Motor neuron (in vitro differentiated cells): ENCODE results near the gene KRTDAP. TPM values are rescaled to one million over a fixed set of nuclear protein-coding genes. Genes with fewer than 3 reads are reported as not detected.
A peak's percentile ranks its signal among the peaks of the same experiment; 100 is the strongest.

ENCODE experiments used
- ATAC-seq, 8 experiments: fragments of 200-7000 bp; cut with Tn5 transposase; replicated peaks in 6 of 8; 2 replicates each; pipeline ENCODE4 v1.8.0; 2021; ENCODE audit warnings: mild to moderate bottlenecking in 8 of 8, moderate library complexity in 8 of 8
- H3K27ac ChIP-seq, 2 donors: fragments of 250-450 bp; sonication (Bioruptor Pico); 2 replicates each; pipeline ENCODE4 v1.9.0; 2021; ENCODE audit warnings: antibody characterized with exemption in 2 of 2, mild to moderate bottlenecking in 2 of 2, moderate library complexity in 1 of 2
- H3K4me1 ChIP-seq, 2 donors: fragments of 250-450 bp; sonication (Bioruptor Pico); replicated peaks in 1 of 2; 2 replicates each; pipeline ENCODE4 v1.6.1; 2021; ENCODE audit warnings: antibody characterized with exemption in 2 of 2, mild to moderate bottlenecking in 2 of 2, moderate library complexity in 1 of 2
- H3K4me3 ChIP-seq, 5 donors: fragments of 250-450 bp; sonication (Bioruptor Pico); 2 replicates each; pipeline ENCODE4 v1.9.0; 2021; ENCODE audit warnings: antibody characterized with exemption in 5 of 5, mild to moderate bottlenecking in 5 of 5, moderate library complexity in 4 of 5
- WGBS, 10 experiments: fragments of 450-650 bp; shearing (Covaris generic); methylation state at CpG; one replicate each; pipeline ENCODE4 v1.0.0; 2022; 5-methylcytosine and 5-hydroxymethylcytosine counted together
- in situ Hi-C, 9 experiments: fragments of 400-800 bp; cut with MboI; loops; one replicate each; pipeline ENCODE4 v1.15.0; 2021; ENCODE audit warnings: low sequenced_read_pairs in 9 of 9, low pct_unique_long_range_greater_than_20kb in 2 of 9; ENCODE audit not compliant: unreplicated experiment in 9 of 9
- total RNA-seq, 8 experiments: library from RNA; unstranded; fragments of 300-600 nt; gene quantifications; 2 replicates each; pipeline versions ENCODE4 v1.2.3 to v1.2.4, GENCODE V29; 2022

KRTDAP gene
- total RNA-seq, 8 experiments from 2014 or later = not detected

- Histone ChIP-seq H3K4me1 (no peaks in the 10 kb centered on the region), H3K27ac (no peak overlapping the region), H3K4me3 (no peak overlapping the region)
- in situ Hi-C loops = no loop called here
- 13 to 43% (median 26%) methylated on average over 1 to 11 of the region's 12 CpGs for WGBS, 10 experiments
- peak in 3 of 8 experiments; percentile 35 to 62 (median 50) for ATAC-seq
These were observed 18.9 kb upstream of the KRTDAP start for GRCh38 chr19:35509018-35509652.

GRCh38 chr19:35508129-35508528 is 17.9 kb upstream of the KRTDAP start:
- Histone ChIP-seq H3K4me3 (no peak overlapping the region), H3K27ac (no peak overlapping the region), H3K4me1 (no peaks in the 10 kb centered on the region)
- WGBS, 10 experiments = 45 to 92% (median 77%) methylated on average over 1 to 2 of the region's 3 CpGs; no CpG with 5 or more reads in 4 of the 10 experiments
- ATAC-seq = no peak
- in situ Hi-C loops = no loop called here

GRCh38 chr19:35507561-35507960 is 17.3 kb upstream of the KRTDAP start:
- no peak for ATAC-seq
- no peak overlapping the region for H3K27ac ChIP-seq
- in situ Hi-C loops = no loop called here
- H3K4me1 ChIP-seq = no peaks in the 10 kb centered on the region
- WGBS, 10 experiments = 48 to 100% (median 70%) methylated on average over 1 to 8 of the region's 11 CpGs; no CpG with 5 or more reads in 4 of the 10 experiments
- H3K4me3 ChIP-seq = no peak overlapping the region

GRCh38 chr19:35506011-35506410 is 15.7 kb upstream of the KRTDAP start:
- 0 to 88% (median 65%) methylated on average over 1 to 6 of the region's 7 CpGs; no CpG with 5 or more reads in 5 of the 10 experiments for WGBS, 10 experiments
- no peak for ATAC-seq
- no peak overlapping the region for H3K27ac ChIP-seq
- H3K4me3 ChIP-seq = no peak overlapping the region
- in situ Hi-C loops = no loop called here
- no peaks in the 10 kb centered on the region for H3K4me1 ChIP-seq

GRCh38 chr19:35502751-35503150 is 12.5 kb upstream of the KRTDAP start:
- no peaks in the 10 kb centered on the region for H3K4me1 ChIP-seq
- H3K4me3 ChIP-seq = no peak overlapping the region
- no peak overlapping the region for H3K27ac ChIP-seq
- in situ Hi-C loops = no loop called here
- WGBS, 10 experiments = 57% methylated on average over 1 of the region's 4 CpGs; no CpG with 5 or more reads in 9 of the 10 experiments
- no peak for ATAC-seq

GRCh38 chr19:35501684-35502083 is 11.4 kb upstream of the KRTDAP start:
- in situ Hi-C loops = no loop called here
- H3K4me3 ChIP-seq = no peak overlapping the region
- ATAC-seq = peak in 7 of 8 experiments; percentile 47 to 85 (median 57)
- no peak overlapping the region for H3K27ac ChIP-seq
- 20 to 100% (median 37%) methylated on average over 1 to 8 of the region's 15 CpGs; no CpG with 5 or more reads in 6 of the 10 experiments for WGBS, 10 experiments
- H3K4me1 ChIP-seq = no peaks in the 10 kb centered on the region

- 80 to 100% (median 83%) methylated on average over 1 to 4 of the region's 10 CpGs; no CpG with 5 or more reads in 5 of the 10 experiments for WGBS, 10 experiments
- no peak overlapping the region for H3K4me3 ChIP-seq
- H3K4me1 ChIP-seq = no peaks in the 10 kb centered on the region
- in situ Hi-C loops = no loop called here
- no peak for ATAC-seq
- H3K27ac ChIP-seq = no peak overlapping the region
These were observed 10.3 kb upstream of the KRTDAP start for GRCh38 chr19:35500611-35501010.

- Histone ChIP-seq H3K27ac (no peak overlapping the region), H3K4me1 (no peaks in the 10 kb centered on the region), H3K4me3 (no peak overlapping the region)
- peak in 3 of 8 experiments; percentile 36 to 73 (median 66) for ATAC-seq
- WGBS, 10 experiments = 20 to 90% (median 50%) methylated on average over 2 to 9 of the region's 9 CpGs
- in situ Hi-C loops = loop anchor here in 2 of 9 experiments (10.0 to 25.0 kb wide), 2 partner anchors 137 to 154 kb away; partner anchors contain the start of genes FFAR1 (in 1 of the 2), FFAR3 (in 1 of the 2) and GPR42 (in 1 of the 2)
These were observed 8.8 kb upstream of the KRTDAP start for GRCh38 chr19:35498984-35499527.

GRCh38 chr19:35498220-35498619 is 8.0 kb upstream of the KRTDAP start:
- ATAC-seq = no peak
- Histone ChIP-seq H3K27ac (no peak overlapping the region), H3K4me3 (no peak overlapping the region), H3K4me1 (no peaks in the 10 kb centered on the region)
- in situ Hi-C loops = loop anchor here in 2 of 9 experiments (10.0 to 25.0 kb wide), 2 partner anchors 136 to 153 kb away; partner anchors contain the start of genes FFAR1 (in 1 of the 2), FFAR3 (in 1 of the 2) and GPR42 (in 1 of the 2)
- WGBS, 10 experiments = 0 to 100% (median 77%) methylated on average over 1 to 3 of the region's 3 CpGs; no CpG with 5 or more reads in 3 of the 10 experiments

- ATAC-seq = no peak
- Histone ChIP-seq H3K4me1 (no peaks in the 10 kb centered on the region), H3K27ac (no peak overlapping the region), H3K4me3 (no peak overlapping the region)
- in situ Hi-C loops = loop anchor here in 2 of 9 experiments (10.0 to 25.0 kb wide), 2 partner anchors 135 to 153 kb away; partner anchors contain the start of genes FFAR1 (in 1 of the 2), FFAR3 (in 1 of the 2) and GPR42 (in 1 of the 2)
- WGBS, 10 experiments = 7 to 84% (median 68%) methylated on average over 1 to 6 of the region's 14 CpGs; no CpG with 5 or more reads in 6 of the 10 experiments
These were observed 7.1 kb upstream of the KRTDAP start for GRCh38 chr19:35497406-35497805.

- Histone ChIP-seq H3K4me3 (no peak overlapping the region), H3K4me1 (no peaks in the 10 kb centered on the region), H3K27ac (no peak overlapping the region)
- in situ Hi-C loops = loop anchor here in 2 of 9 experiments (10.0 to 25.0 kb wide), 2 partner anchors 133 to 151 kb away; partner anchors contain the start of genes FFAR1 (in 1 of the 2), FFAR3 (in 1 of the 2) and GPR42 (in 1 of the 2)
- peak; percentile 87 to 98 (median 90) for ATAC-seq
- 13 to 88% (median 47%) methylated on average over 1 to 7 of the region's 30 CpGs; no CpG with 5 or more reads in 5 of the 10 experiments for WGBS, 10 experiments
These were observed 5.1 kb upstream of the KRTDAP start for GRCh38 chr19:35495107-35496064.

GRCh38 chr19:35493971-35494370 is 3.7 kb upstream of the KRTDAP start:
- in situ Hi-C loops = loop anchor here in 2 of 9 experiments (10.0 to 25.0 kb wide), 2 partner anchors 132 to 149 kb away; partner anchors contain the start of genes FFAR1 (in 1 of the 2), FFAR3 (in 1 of the 2) and GPR42 (in 1 of the 2)
- ATAC-seq = no peak

More at GRCh38 chr19:35493971-35494370, 3.7 kb upstream of the KRTDAP start:
- Histone ChIP-seq H3K27ac (no peak overlapping the region), H3K4me3 (no peak overlapping the region), H3K4me1 (no peaks in the 10 kb centered on the region)
- WGBS, 10 experiments = 80 to 100% (median 82%) methylated on average over 1 of the region's 9 CpGs; no CpG with 5 or more reads in 6 of the 10 experiments
